Endothelial cell (in vitro differentiated cells): ENCODE measurements around the gene ATR. TPM values are rescaled to one million over a fixed set of nuclear protein-coding genes. Genes with fewer than 3 reads are reported as not detected.
"Not testable (repeated sequence)": the region's sequence is repeated elsewhere in the genome, so short reads cannot be mapped to it uniquely, and the experiment has no call there.

Experiments used
- DNase-seq: peaks from one replicate; pipeline ENCODE4 v3.0.0; 2021; ENCODE audit warnings: low spot score
- H3K27ac Mint-ChIP-seq: one replicate; pipeline ENCODE4 v1.8.0; 2021; ENCODE audit warnings: mixed read lengths, inconsistent platforms; ENCODE audit not compliant: unreplicated experiment
- H3K27me3 Mint-ChIP-seq: one replicate; pipeline ENCODE4 v1.8.0; 2021; ENCODE audit warnings: mild to moderate bottlenecking, moderate library complexity, mixed read lengths, inconsistent platforms; ENCODE audit not compliant: unreplicated experiment
- H3K36me3 Mint-ChIP-seq: one replicate; pipeline ENCODE4 v1.8.0; 2021; ENCODE audit warnings: mild to moderate bottlenecking, low read depth, mixed read lengths, inconsistent platforms; ENCODE audit not compliant: unreplicated experiment
- H3K4me1 Mint-ChIP-seq: one replicate; pipeline ENCODE4 v1.8.0; 2021; ENCODE audit warnings: mild to moderate bottlenecking, mixed read lengths, inconsistent platforms; ENCODE audit not compliant: unreplicated experiment
- H3K4me3 Mint-ChIP-seq: one replicate; pipeline ENCODE4 v1.8.0; 2021; ENCODE audit warnings: mild to moderate bottlenecking, mixed read lengths, inconsistent platforms; ENCODE audit not compliant: unreplicated experiment
- H3K9me3 Mint-ChIP-seq: one replicate; pipeline ENCODE4 v1.8.0; 2021; ENCODE audit warnings: mixed read lengths, inconsistent platforms; ENCODE audit not compliant: unreplicated experiment
- CTCF ChIP-seq: fragments of 200-600 bp; sonication (generic); IDR thresholded peaks from one replicate; pipeline ENCODE4 v1.5.0; 2021; ENCODE audit warnings: antibody characterized with exemption; ENCODE audit not compliant: unreplicated experiment
- total RNA-seq: library from RNA; stranded (reverse); fragmentation: NEBNext Ultra II Directional; extraction: Animal tissue kit (Norgen Biotek cat#: 25700); gene quantifications from one replicate; pipeline ENCODE4 v1.2.1, GENCODE V29; 2021; ENCODE audit not compliant: unreplicated experiment

ATR gene
- total RNA-seq, 1 donor from 2014 or later: 17.8 TPM

- no peaks in the 10 kb centered on the region for H3K27me3 Mint-ChIP-seq
These were observed 132.7 kb downstream of the ATR start for GRCh38 chr3:142445816-142446254.

GRCh38 chr3:142444343-142444742, 134.2 kb downstream of the ATR start:
- no peak for DNase-seq
- H3K36me3 Mint-ChIP-seq: peaks cover 13% of the 10 kb centered on the region
- no peak overlapping the region for H3K4me3 Mint-ChIP-seq
- no peaks in the 10 kb centered on the region for H3K9me3 Mint-ChIP-seq
- peaks cover 42% of the 10 kb centered on the region for H3K4me1 Mint-ChIP-seq
- TF ChIP-seq CTCF: no peak
- H3K27me3 Mint-ChIP-seq: no peaks in the 10 kb centered on the region
- H3K27ac Mint-ChIP-seq: no peak overlapping the region

More at GRCh38 chr3:142445816-142446254, 132.7 kb downstream of the ATR start:
- Mint-ChIP-seq H3K9me3 (no peaks in the 10 kb centered on the region), H3K36me3 (peaks cover 13% of the 10 kb centered on the region), H3K27ac (peak overlapping the region; percentile 98), H3K4me1 (peaks cover 38% of the 10 kb centered on the region), H3K4me3 (peak overlapping the region; percentile 95)
- no peak for DNase-seq
- no peak for TF ChIP-seq CTCF

- not testable (repeated sequence) for H3K27ac Mint-ChIP-seq, H3K9me3 Mint-ChIP-seq, DNase-seq, H3K27me3 Mint-ChIP-seq
- Mint-ChIP-seq H3K36me3 (peaks cover 23% of the 10 kb centered on the region), H3K4me1 (peaks cover 42% of the 10 kb centered on the region), H3K4me3 (peak overlapping the region; percentile 71)
These were observed 135.5 kb downstream of the ATR start for GRCh38 chr3:142443060-142443459.

GRCh38 chr3:142439499-142440220, 138.9 kb downstream of the ATR start:
- not testable (repeated sequence) for H3K27ac Mint-ChIP-seq, H3K4me3 Mint-ChIP-seq, H3K9me3 Mint-ChIP-seq, H3K27me3 Mint-ChIP-seq, DNase-seq
- Mint-ChIP-seq H3K4me1 (peaks cover 35% of the 10 kb centered on the region), H3K36me3 (peaks cover 36% of the 10 kb centered on the region)

- not testable (repeated sequence) for H3K27ac Mint-ChIP-seq, DNase-seq, H3K27me3 Mint-ChIP-seq, H3K4me3 Mint-ChIP-seq, H3K9me3 Mint-ChIP-seq
- H3K36me3 Mint-ChIP-seq: peaks cover 30% of the 10 kb centered on the region
- H3K4me1 Mint-ChIP-seq: peaks cover 30% of the 10 kb centered on the region
These were observed 140.4 kb downstream of the ATR start for GRCh38 chr3:142438096-142438495.

GRCh38 chr3:142436951-142437585, 141.5 kb downstream of the ATR start:
- Mint-ChIP-seq H3K36me3 (peaks cover 26% of the 10 kb centered on the region), H3K4me3 (no peak overlapping the region), H3K27me3 (peaks cover 1% of the 10 kb centered on the region), H3K27ac (no peak overlapping the region), H3K4me1 (peaks cover 33% of the 10 kb centered on the region), H3K9me3 (no peaks in the 10 kb centered on the region)
- TF ChIP-seq CTCF: no peak
- DNase-seq: no peak
